ENCODE results near the gene KRT16.
A peak's percentile ranks its signal among the peaks of the same experiment; 100 is the strongest.
"Not testable (repeated sequence)": the region's sequence is repeated elsewhere in the genome, so short reads cannot be mapped to it uniquely, and the experiment has no call there.

KRT16 gene
- 0 reads per million in 4 donors for total RNA-seq

DNA sequence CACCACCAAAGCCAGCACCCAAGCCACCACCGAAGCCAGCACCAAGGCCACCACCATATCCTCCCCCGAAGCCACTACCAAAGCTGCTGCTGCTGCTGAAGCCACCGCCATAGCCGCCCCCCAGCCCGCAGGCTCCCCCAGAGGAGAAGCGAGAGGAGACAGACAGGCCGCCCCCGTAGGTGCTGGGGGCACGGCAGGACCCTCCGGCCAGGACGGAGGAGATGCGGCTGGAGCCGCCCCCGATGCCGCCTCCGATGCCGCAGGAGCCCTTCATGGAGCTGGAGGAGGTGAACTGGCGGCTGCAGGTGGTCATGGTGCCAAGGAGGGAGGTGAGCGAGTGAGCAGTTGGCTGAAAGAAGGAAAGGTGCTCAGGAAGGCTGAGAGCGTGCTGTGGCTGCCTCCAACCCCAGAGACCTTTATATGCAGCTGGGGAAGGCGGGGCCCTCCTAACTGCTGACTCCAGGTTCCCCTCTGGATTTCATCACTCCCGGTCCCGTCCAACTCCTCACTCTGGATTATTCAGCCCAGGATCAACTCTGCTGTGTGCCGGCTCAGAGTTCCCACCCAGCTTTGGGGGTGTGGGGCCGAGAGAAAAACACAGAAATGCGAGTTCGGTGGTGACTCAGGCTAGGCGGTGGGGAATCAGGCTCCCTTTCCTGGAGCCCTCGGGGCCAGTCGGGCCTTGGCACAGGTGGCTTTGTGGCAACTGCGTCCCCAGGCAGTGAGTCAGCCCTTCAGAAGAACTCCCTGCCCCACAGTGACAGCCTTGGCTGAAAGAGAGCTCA is at the start of gene KRT16:
Gene KRT16, minus strand, starts transcription at position 392 of the 785 bp plus-strand sequence. Its CDS starts 79 bp downstream, at position 313.
- DNase-seq = not testable (repeated sequence)

DNA sequence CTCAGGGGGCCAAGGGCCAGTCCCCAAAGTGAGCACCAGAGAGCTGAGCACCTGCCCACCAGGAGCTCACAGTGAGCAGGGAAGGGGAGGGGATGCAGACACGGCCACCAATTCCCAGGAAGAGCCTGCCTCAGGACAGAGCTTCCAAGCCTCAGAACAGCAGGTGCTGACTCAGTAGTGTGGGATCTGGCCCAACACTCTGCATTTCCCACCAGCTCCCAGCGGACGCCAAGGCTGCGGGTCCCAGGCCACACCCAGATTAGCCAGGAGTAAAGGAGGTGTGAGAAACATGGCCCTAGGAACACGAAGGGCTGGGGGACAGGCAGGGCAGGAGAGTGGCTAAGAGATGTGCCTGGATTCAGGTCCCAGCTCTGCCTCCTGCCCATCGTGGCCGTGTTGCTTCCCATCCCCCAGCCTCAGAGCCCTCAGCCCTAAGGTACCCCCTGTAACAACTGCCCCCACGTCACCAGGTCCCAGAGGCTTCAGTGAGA is 47.7 kb upstream of the KRT16 start:
- no peak for DNase-seq

- no peak for DNase-seq
Measured at GRCh38 chr17:41659427-41660212, 47.1 kb upstream of the KRT16 start.

DNA sequence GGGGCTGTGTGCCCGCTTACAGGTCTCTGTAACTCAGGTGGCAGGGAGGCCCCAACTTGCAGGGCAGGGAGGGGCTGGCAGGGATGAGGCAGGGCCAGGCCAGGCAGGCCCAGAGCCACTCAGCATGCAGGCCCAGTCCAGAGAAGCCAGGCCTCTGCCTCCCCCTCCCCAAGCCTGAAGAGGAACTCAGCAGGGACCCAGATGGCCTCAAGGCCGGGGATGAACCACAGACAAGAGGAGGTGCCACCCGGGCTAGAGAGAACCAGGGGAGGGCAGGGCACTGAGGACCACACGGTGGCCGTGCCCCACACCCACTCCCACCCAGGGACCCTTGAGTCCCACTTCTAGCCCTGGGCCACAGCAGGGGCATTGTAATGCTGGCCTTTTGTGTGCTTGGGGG is 46.3 kb upstream of the KRT16 start:
- no peak for DNase-seq

GRCh38 chr17:41657936-41658335 is 45.4 kb upstream of the KRT16 start:
- no peak for DNase-seq

GRCh38 chr17:41657176-41657754 is 44.7 kb upstream of the KRT16 start:
- DNase-seq = no peak

- DNase-seq = no peak
Measured at GRCh38 chr17:41656249-41657023, 43.9 kb upstream of the KRT16 start.

GRCh38 chr17:41655611-41656111 is 43.1 kb upstream of the KRT16 start:
- no peak for DNase-seq

DNA sequence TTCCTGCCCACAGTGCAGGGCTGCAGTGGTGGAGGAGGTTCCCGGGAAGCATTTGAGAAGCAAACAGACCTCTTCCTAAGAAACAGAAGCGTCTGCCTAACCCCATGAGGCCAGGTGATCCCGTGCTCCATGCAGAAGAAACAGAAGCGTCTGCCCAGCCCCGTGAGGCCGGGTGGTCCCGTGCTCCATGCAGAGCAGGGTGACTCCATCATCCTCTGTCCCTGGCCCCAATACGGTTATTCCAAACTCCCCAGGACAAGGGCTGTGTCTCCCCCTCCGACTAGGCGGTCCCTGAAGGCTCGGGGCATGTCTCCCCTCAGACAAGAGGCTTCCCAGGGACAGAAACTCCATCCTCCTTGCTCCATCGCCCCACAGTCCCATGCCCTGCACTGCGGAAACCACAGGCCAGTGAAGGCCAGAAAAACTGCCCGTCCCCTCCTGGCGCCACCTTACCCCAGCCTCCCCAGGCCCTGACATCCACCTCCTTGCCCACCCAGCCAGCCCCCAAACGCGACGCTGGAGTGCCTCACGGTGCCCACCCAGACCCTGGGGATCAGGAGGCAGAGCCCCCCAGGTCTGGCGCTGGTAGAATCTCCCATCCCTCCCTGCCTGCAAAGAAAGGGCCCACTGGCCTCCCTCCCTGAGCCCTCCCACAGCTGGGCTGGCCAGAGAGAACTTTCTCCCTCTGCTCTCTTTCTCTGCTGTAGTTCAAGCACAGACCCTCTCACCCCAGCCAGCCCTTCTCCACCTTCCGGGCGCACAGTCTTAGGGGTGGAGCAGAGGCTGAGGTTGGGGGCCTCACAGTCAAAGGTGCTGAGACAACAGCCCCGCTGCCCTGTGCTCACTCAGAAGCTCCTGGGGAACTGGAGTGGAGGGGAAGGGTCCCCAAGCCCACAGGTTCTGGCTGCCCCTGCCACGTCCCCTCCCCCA is 42.4 kb upstream of the KRT16 start:
- no peak for DNase-seq

DNA sequence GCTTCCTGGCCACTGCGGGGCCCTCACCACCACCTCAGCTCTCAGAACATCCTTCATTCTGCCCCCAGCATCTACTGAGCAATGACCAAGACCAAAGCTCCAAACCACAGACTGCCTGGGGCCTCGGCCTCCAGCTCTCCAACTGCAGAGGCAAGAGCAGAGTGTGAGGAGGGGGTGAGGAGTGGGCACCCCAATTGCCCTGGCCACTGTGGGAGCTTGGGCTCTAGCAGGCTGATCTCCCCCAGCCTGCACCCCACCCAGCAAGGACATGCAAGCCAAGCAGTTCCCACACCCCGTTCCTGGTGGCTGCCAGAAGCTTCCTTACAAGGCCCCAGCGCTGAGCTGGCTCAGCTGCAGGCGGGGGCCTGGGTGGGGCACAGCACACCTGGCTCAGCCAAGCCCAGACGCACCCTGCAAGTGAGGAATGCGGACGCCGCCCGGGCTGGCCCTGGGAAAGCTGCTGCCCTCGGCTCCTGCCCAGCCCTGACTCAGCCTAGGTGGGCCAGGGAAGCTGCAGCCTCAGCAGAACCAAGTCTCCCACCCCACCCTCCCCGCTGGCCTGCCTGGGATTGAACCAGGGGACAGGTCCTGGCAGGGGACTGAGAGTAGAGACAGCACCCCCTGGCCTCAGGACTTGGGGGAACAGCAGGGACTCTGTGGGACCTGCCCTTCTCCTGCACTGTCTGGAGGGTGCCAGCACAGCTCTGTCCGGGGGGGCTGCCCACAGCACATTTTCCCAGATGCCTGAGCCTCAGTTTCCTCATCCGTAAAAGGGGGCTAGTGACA is 41.5 kb upstream of the KRT16 start:
- no peak for DNase-seq

- DNase-seq = no peak
Measured at GRCh38 chr17:41653421-41653820, 40.9 kb upstream of the KRT16 start.

DNA sequence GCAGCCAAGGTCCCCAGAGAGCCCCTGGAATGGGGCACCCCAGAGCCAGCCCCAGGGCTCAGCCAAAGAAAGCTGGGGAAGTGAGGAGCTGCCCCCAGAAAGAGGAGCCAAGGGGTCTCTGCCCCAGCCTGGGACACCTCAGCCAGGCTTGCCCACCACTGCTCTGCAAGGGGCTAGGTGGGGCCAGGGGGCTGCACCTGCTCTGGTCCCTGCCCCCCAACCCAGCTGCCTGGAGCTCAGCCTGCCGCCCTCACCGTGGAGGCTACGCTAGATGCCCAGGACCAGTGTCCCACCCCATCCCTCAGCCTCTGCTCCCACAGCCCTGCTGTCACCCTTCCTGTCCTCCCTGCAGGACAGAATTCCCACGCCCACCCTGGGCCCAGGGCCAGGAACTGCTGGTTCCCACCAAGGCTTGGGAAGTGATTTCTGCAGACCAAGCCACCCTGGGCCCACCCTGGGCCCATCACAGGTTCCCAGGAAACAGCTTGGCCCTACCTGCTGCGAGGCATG is 39.9 kb upstream of the KRT16 start:
- DNase-seq = no peak

DNA sequence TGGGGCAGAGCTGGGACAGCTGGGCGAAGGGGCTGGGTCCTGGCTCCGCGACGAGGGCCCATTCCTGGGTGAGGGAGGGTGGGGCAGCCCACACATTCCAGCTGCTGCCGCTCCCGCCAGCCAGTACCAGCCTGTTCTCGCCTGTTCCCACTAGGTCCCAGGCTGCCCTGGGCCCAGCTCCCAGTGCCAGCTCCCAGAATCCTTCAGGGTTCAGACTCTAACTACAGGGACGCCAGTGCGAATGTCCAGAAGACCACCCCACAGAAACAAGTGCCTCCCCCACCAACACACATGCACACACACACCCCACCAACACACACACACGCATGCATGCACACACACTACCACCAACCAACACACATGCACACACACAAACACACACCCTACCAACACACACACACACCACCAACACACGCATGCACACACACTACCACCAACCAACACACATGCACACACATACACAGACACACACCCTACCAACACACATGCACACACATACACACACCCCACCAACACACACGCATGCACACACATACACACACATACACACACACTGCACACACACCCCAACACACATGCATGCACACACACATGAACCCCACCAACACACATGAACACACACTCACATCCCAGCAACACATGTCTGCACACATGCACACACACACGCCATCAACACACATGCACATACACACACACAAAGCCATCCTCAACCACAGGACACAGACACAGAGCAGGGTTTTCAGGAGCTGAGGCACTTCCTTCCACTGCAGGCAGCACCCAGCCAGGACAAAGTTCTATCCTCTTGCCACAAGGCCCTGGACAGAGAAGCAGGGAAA is 39.3 kb upstream of the KRT16 start:
- no peak for DNase-seq

GRCh38 chr17:41650794-41651624 is 38.4 kb upstream of the KRT16 start:
- DNase-seq = no peak

DNA sequence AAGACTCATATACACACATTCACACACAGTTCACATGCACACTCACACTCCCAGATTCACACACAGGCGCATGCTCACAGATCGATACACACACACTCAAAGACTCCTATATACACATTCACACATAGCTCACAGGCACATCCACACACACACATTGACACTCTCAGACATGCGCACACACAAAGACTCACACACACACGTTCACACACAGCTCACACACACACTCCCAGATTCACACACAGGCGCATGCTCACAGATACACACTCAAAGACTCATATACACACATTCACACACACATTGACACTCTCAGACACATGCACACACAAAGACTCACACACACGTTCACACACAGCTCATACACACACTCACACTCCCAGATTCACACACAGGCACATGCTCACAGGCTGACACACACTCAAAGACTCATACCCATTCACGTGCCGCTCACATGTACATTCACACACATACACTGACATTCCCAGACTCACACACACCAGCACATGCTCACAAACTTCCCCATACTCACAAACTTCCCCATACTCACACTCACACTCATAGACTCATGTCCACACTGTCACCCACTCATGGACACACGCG is 37.5 kb upstream of the KRT16 start:
- no peak for DNase-seq

DNA sequence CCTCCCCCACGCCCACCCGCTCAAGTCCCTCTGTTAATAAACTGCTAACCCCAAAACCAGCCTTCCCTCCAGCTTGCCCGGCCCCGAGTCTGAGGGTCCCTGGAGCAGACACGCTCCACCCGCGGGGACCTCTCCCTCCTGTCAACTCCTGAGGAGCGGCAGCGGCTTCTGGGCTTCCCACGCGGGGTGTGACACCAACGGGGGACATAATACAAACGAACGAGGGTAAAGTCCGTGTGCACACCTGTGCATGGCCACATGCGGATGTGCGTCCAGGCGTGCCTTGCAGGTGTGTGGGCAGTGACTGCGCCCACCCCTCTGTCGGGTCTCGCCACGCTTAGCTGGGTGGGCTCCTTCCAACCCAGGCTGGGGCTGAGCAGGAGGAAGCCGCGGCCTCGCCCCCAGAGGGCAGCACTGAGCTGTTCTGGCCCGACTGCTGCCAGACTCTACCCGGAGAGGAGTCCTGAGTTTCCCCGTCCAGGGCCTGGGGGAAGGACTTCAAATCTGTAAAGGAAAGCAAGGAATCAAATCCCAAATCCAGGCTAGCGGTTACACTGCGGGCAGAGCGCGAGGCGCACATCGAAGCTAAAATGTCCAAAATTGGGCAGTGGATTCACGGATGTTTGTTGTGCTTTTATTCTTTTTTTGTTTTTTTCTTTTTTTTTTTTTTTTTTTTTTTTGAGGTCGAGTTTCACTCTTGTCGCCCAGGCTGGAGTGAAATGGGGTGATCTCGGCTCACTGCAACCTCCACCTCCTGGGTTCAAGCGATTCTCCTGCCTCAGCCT is 36.0 kb upstream of the KRT16 start:
- DNase-seq = peak; percentile 67 to 81 (median 78)

DNA sequence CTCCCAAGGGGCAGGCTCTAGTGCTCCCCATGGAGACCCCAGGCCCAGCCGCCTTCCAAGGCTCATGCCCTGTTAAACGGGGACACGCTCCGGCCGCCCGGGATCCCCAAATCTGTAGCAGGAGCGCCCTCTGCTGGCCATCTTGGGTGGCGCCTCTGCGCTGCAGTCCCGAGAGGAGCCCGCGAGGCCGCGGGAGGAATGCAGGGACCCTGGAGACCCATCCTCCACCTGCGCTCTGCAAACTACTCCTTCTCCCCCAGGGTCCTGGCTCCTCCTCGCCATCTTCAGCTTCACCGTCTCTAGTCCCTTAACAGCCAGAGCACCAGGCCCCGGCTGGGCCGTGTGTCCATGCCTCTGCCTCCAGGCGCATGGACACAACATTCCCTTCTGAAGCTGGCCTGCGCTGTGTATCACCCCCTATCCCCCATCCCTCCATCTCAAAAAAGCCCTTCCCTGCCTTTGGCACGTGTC is 35.4 kb upstream of the KRT16 start:
- peak; percentile 75 to 88 (median 77) for DNase-seq

Data from T-helper 1 cell (primary cell).